Right cardiac atrium (tissue), 5 donors: Measurements from ENCODE around the gene PHF21A. TPM values are rescaled to one million over a fixed set of nuclear protein-coding genes. Genes with fewer than 3 reads are reported as not detected.

ENCODE experiments used
- ATAC-seq, 2 donors: fragments of 200-7000 bp; cut with Tn5 transposase; one replicate each; pipeline versions ENCODE4 v1.8.0 to v1.9.1; 2020; ENCODE audit warnings: moderate library complexity in 2 of 2, mild to moderate bottlenecking in 1 of 2
- DNase-seq, 3 donors: peaks; one replicate each; pipeline ENCODE4 v3.0.0-alpha.2; 2020
- H3K27ac ChIP-seq: one replicate; pipeline ENCODE4 v1.5.1; 2013; ENCODE audit warnings: mild to moderate bottlenecking, low read length, control low read depth, moderate library complexity
- H3K27me3 ChIP-seq: one replicate; pipeline ENCODE4 v1.6.1; 2013; ENCODE audit not compliant: control insufficient read depth, insufficient read depth
- H3K4me1 ChIP-seq: one replicate; pipeline ENCODE4 v1.6.1; 2013; ENCODE audit warnings: low read length; ENCODE audit not compliant: control insufficient read depth, insufficient read depth
- H3K4me3 ChIP-seq: one replicate; pipeline ENCODE4 v1.5.1; 2013; ENCODE audit warnings: low read length, control low read depth
- H3K9me3 ChIP-seq: one replicate; pipeline ENCODE4 v1.6.1; 2013; ENCODE audit warnings: low read length; ENCODE audit not compliant: control insufficient read depth
- WGBS: extraction: QIAGEN DNeasy Blood & Tissue Kit; methylation state at CpG from one replicate; pipeline ENCODE4 v1.1.7; 2013; 5-methylcytosine and 5-hydroxymethylcytosine counted together
- intact Hi-C, 4 donors: fragments of 100-400 bp; cut with DNase I; formaldehyde crosslinking; loops; one replicate each; pipeline versions ENCODE4 v1.11.0 to v1.14.0; 2022 to 2023
- polyA plus RNA-seq: library from polyadenylated mRNA; stranded (reverse); fragments of 200-250 nt; gene quantifications from one replicate; pipeline ENCODE4 v1.2.3, GENCODE V29; 2013
- total RNA-seq, 4 donors: library from RNA; stranded (reverse); fragmentation: NEBNext Ultra II Directional; extraction: Animal tissue kit (Norgen Biotek cat#: 25700); gene quantifications; one replicate each; pipeline ENCODE4 v1.2.1, GENCODE V29; 2021
- donor health status: healthy with polysubstance abuse.
- donor health status: DM: no; HTN: yes; CAD: no.
- donor health status: DM: no; HTN: no; CAD: no.
- donor health status: DM: no; HTN: yes; CAD: no; lungs with severe emphysema.
- donor health status: DM: yes; HTN: yes; CAD: no.

The PHF21A gene
- total and polyA plus RNA-seq, 5 donors = 23.6 to 57.3 (median 51.7) TPM

- Histone ChIP-seq H3K27me3 (no peaks in the 10 kb centered on the region), H3K27ac (no peak overlapping the region), H3K4me3 (no peak overlapping the region), H3K4me1 (no peaks in the 10 kb centered on the region), H3K9me3 (no peaks in the 10 kb centered on the region)
- ATAC-seq (no peak), DNase-seq (no peak)
- intact Hi-C loops = loop anchor here in 1 of 4 donors (10.0 kb wide), 1 partner anchor 59 kb away; no protein-coding TSS in a partner anchor
- 89% methylated on average over 1 of the region's 1 CpG for WGBS
These were observed 65.9 kb downstream of the PHF21A start for GRCh38 chr11:46055371-46055770.

GRCh38 chr11:46051102-46051501, 70.2 kb downstream of the PHF21A start:
- 98% methylated on average over 1 of the region's 1 CpG for WGBS
- no peaks in the 10 kb centered on the region for H3K27me3 ChIP-seq
- no peak overlapping the region for H3K27ac ChIP-seq
- DNase-seq (no peak), ATAC-seq (no peak)
- H3K4me1 ChIP-seq = peaks cover 5% of the 10 kb centered on the region
- H3K9me3 ChIP-seq = no peaks in the 10 kb centered on the region
- intact Hi-C loops = loop anchor here in 1 of 4 donors (10.0 kb wide), 1 partner anchor 64 kb away; no protein-coding TSS in a partner anchor
- H3K4me3 ChIP-seq = no peak overlapping the region

- WGBS = 31% methylated on average over 2 of the region's 2 CpGs
- DNase-seq = no peak
- no peaks in the 10 kb centered on the region for H3K9me3 ChIP-seq
- no peaks in the 10 kb centered on the region for H3K27me3 ChIP-seq
- H3K4me1 ChIP-seq = peaks cover 5% of the 10 kb centered on the region
- intact Hi-C loops = loop anchor here in 1 of 4 donors (10.0 kb wide), 1 partner anchor 64 kb away; no protein-coding TSS in a partner anchor
- ATAC-seq = peak in 1 of 2 donors; percentile 52
- H3K27ac ChIP-seq = no peak overlapping the region
- H3K4me3 ChIP-seq = no peak overlapping the region
These were observed 70.6 kb downstream of the PHF21A start for GRCh38 chr11:46050662-46051061.

GRCh38 chr11:46050003-46050461, 71.2 kb downstream of the PHF21A start:
- intact Hi-C loops = loop anchor here in 1 of 4 donors (10.0 kb wide), 1 partner anchor 65 kb away; no protein-coding TSS in a partner anchor
- ATAC-seq = peak; percentile 84 to 87
- Histone ChIP-seq H3K4me3 (no peak overlapping the region), H3K4me1 (peaks cover 5% of the 10 kb centered on the region), H3K27ac (peak overlapping the region; percentile 0), H3K9me3 (no peaks in the 10 kb centered on the region), H3K27me3 (no peaks in the 10 kb centered on the region)
- peak in 2 of 3 donors; percentile 21 to 58 for DNase-seq
- 17% methylated on average over 4 of the region's 4 CpGs for WGBS

- ATAC-seq (peak in 1 of 2 donors; percentile 17), DNase-seq (no peak)
- WGBS = 62% methylated on average over 7 of the region's 7 CpGs
- Histone ChIP-seq H3K27ac (peak overlapping the region; percentile 40), H3K4me3 (no peak overlapping the region), H3K27me3 (no peaks in the 10 kb centered on the region), H3K9me3 (no peaks in the 10 kb centered on the region), H3K4me1 (peaks cover 5% of the 10 kb centered on the region)
- intact Hi-C loops = no loop called here
These were observed 71.8 kb downstream of the PHF21A start for GRCh38 chr11:46049325-46049897.

GRCh38 chr11:46048198-46048597, 73.1 kb downstream of the PHF21A start:
- no peak overlapping the region for H3K27ac ChIP-seq
- DNase-seq = no peak
- H3K27me3 ChIP-seq = no peaks in the 10 kb centered on the region
- no peak for ATAC-seq
- intact Hi-C loops = no loop called here
- H3K4me1 ChIP-seq = peaks cover 5% of the 10 kb centered on the region
- H3K4me3 ChIP-seq = no peak overlapping the region
- H3K9me3 ChIP-seq = no peaks in the 10 kb centered on the region
- 100% methylated on average over 1 of the region's 1 CpG for WGBS

GRCh38 chr11:46047520-46047919, 73.7 kb downstream of the PHF21A start:
- Histone ChIP-seq H3K4me1 (peaks cover 5% of the 10 kb centered on the region), H3K27me3 (no peaks in the 10 kb centered on the region), H3K4me3 (no peak overlapping the region), H3K27ac (no peak overlapping the region), H3K9me3 (no peaks in the 10 kb centered on the region)
- intact Hi-C loops = no loop called here
- ATAC-seq (no peak), DNase-seq (no peak)

GRCh38 chr11:46045811-46046210, 75.4 kb downstream of the PHF21A start:
- no peak for DNase-seq
- intact Hi-C loops = no loop called here
- Histone ChIP-seq H3K9me3 (no peaks in the 10 kb centered on the region), H3K27me3 (no peaks in the 10 kb centered on the region), H3K27ac (no peak overlapping the region), H3K4me3 (no peak overlapping the region), H3K4me1 (peaks cover 5% of the 10 kb centered on the region)
- WGBS = 44% methylated on average over 1 of the region's 1 CpG
- ATAC-seq = no peak

GRCh38 chr11:46044601-46045000, 76.7 kb downstream of the PHF21A start:
- Histone ChIP-seq H3K27ac (no peak overlapping the region), H3K27me3 (no peaks in the 10 kb centered on the region), H3K4me3 (no peak overlapping the region), H3K4me1 (peaks cover 6% of the 10 kb centered on the region), H3K9me3 (no peaks in the 10 kb centered on the region)
- no peak for DNase-seq
- 91% methylated on average over 2 of the region's 2 CpGs for WGBS
- intact Hi-C loops = no loop called here
- ATAC-seq = no peak

GRCh38 chr11:46039990-46040389, 81.3 kb downstream of the PHF21A start:
- H3K4me3 ChIP-seq = no peak overlapping the region
- H3K27me3 ChIP-seq = no peaks in the 10 kb centered on the region
- H3K27ac ChIP-seq = no peak overlapping the region
- DNase-seq (no peak), ATAC-seq (peak; percentile 69 to 83)
- peaks cover 2% of the 10 kb centered on the region for H3K4me1 ChIP-seq
- no peaks in the 10 kb centered on the region for H3K9me3 ChIP-seq
- intact Hi-C loops = no loop called here

GRCh38 chr11:46038529-46038928, 82.7 kb downstream of the PHF21A start:
- intact Hi-C loops = no loop called here
- no peak overlapping the region for H3K4me3 ChIP-seq
- H3K4me1 ChIP-seq = peaks cover 2% of the 10 kb centered on the region
- no peaks in the 10 kb centered on the region for H3K27me3 ChIP-seq
- DNase-seq (no peak), ATAC-seq (no peak)
- H3K9me3 ChIP-seq = no peaks in the 10 kb centered on the region
- WGBS = 94% methylated on average over 3 of the region's 3 CpGs
- no peak overlapping the region for H3K27ac ChIP-seq

- peaks cover 2% of the 10 kb centered on the region for H3K4me1 ChIP-seq
- DNase-seq = no peak
- 88% methylated on average over 2 of the region's 2 CpGs for WGBS
- no peak overlapping the region for H3K4me3 ChIP-seq
- intact Hi-C loops = no loop called here
- H3K27ac ChIP-seq = no peak overlapping the region
- no peaks in the 10 kb centered on the region for H3K27me3 ChIP-seq
- H3K9me3 ChIP-seq = no peaks in the 10 kb centered on the region
- ATAC-seq = no peak
These were observed 84.3 kb downstream of the PHF21A start for GRCh38 chr11:46036969-46037368.
